Activated CD4-positive, alpha-beta T cell treated with anti-CD3 and anti-CD28 coated beads, Interleukin-2, amount 10 ng/mL, durations not matched to agents 7 days and 5 days (primary cell): ENCODE data around the gene POU2F1. TPM values are rescaled to one million over a fixed set of nuclear protein-coding genes. Genes with fewer than 3 reads are reported as not detected.

Source experiments
- CTCF ChIA-PET: fragments of 350-600 bp; sonication (Branson Sonifier 250); formaldehyde crosslinking; loops from one replicate; lab custom pipeline; 2021; ENCODE audit warnings: antibody characterized with exemption; lab: Charles Lee
- POLR2A ChIA-PET: fragments of 350-600 bp; sonication (Branson Sonifier 250); formaldehyde crosslinking; loops from one replicate; lab custom pipeline; 2021; ENCODE audit warnings: antibody characterized with exemption; lab: Charles Lee
- DNase-seq: peaks from one replicate; pipeline ENCODE4 v3.0.0-alpha.2; 2020
- H3K27ac Mint-ChIP-seq: one replicate; pipeline ENCODE4 v1.8.0; 2021; ENCODE audit warnings: mild to moderate bottlenecking, moderate library complexity, mixed read lengths
- H3K27me3 Mint-ChIP-seq: one replicate; pipeline ENCODE4 v1.8.0; 2021; ENCODE audit warnings: mixed read lengths
- H3K36me3 Mint-ChIP-seq: one replicate; pipeline ENCODE4 v1.8.0; 2021; ENCODE audit warnings: low read depth, mixed read lengths
- H3K4me1 Mint-ChIP-seq: one replicate; pipeline ENCODE4 v1.8.0; 2021; ENCODE audit warnings: mixed read lengths
- H3K4me3 Mint-ChIP-seq: one replicate; pipeline ENCODE4 v1.8.0; 2021; ENCODE audit warnings: mild to moderate bottlenecking, moderate library complexity, mixed read lengths
- H3K9me3 Mint-ChIP-seq: one replicate; pipeline ENCODE4 v1.8.0; 2021; ENCODE audit warnings: mixed read lengths
- total RNA-seq, 2 experiments: library from RNA; stranded (reverse); gene quantifications; one replicate each; pipeline ENCODE4 v1.2.3, GENCODE V29; 2021

The POU2F1 gene
- total RNA-seq, 2 experiments from 2014 or later: 22.0 to 22.3 TPM

DNA sequence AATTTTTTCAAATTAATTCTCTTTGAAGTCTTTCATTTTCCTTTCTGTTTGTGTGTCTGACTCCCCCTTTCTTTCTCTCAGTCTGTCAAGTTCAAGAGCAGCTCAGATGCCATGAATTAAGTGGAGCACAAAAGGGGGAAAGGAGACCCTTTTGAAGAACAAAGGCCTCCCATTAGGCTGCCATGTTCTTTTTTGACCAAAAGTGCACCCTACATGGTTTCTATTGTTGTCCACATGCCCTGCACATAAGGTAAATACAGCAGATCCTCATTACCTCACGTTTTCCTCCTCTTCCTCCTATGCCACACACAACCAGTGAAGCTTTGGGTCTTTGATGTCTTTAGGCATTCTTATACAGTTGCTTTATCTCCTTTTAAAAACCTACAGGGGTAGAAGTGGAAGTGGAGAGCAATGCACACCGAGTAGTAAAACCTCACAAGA, 47.7 kb downstream of the POU2F1 start:
- POLR2A ChIA-PET: no interaction called here
- H3K4me1 Mint-ChIP-seq: peaks cover 30% of the 10 kb centered on the region
- no peak for DNase-seq
- no peak overlapping the region for H3K4me3 Mint-ChIP-seq
- H3K9me3 Mint-ChIP-seq: no peaks in the 10 kb centered on the region
- H3K36me3 Mint-ChIP-seq: peaks cover 1% of the 10 kb centered on the region
- CTCF ChIA-PET: interaction anchor here (0.5 to 2.6 kb wide), 21 partner anchors 11 to 359 kb away, joined by 3 to 15 read pairs (median 3); partner anchors contain the start of gene POU2F1
- H3K27me3 Mint-ChIP-seq: no peaks in the 10 kb centered on the region
- H3K27ac Mint-ChIP-seq: no peak overlapping the region

DNA sequence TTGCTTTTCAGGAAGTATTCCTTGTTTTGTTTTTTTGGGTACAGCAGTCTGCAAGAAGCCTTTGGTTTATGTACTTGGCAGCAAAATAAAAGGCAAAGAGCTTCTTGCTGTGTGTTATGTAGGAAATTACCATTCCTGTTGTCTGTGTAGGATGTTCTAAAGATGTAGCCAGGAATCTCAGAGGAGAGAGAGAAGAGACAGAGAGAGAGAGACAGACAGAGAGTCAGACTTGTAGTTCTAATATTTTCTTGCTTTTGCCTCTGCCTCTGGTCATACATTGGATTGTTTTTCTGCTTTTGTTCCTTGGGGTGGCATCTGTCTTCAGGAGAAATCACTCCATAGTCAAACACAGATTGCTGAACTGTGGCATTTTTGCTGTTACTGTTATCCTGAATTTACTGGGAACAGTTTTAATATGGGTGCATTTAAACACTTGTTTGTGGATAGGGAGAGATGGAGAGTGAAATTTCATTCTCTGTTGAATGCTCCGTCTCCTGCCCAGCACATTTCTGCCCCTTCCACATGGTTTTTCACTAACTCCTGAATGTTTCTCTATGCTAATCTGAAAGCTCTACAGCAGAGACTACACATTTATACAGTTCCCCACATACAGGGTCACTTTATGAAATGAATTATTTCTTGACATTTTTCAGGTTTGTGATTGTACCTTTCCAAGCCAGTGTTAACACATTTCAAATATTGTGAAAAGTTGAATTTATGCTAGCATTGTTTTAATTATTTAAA, 49.8 kb downstream of the POU2F1 start:
- Mint-ChIP-seq H3K36me3 (peaks cover 1% of the 10 kb centered on the region), H3K9me3 (no peaks in the 10 kb centered on the region), H3K4me1 (peaks cover 30% of the 10 kb centered on the region), H3K27ac (no peak overlapping the region), H3K4me3 (no peak overlapping the region), H3K27me3 (no peaks in the 10 kb centered on the region)
- POLR2A ChIA-PET: no interaction called here
- CTCF ChIA-PET: interaction anchor here (0.6 kb wide), 1 partner anchor 238 kb away, joined by 7 read pairs; no protein-coding TSS in a partner anchor
- DNase-seq: no peak

DNA sequence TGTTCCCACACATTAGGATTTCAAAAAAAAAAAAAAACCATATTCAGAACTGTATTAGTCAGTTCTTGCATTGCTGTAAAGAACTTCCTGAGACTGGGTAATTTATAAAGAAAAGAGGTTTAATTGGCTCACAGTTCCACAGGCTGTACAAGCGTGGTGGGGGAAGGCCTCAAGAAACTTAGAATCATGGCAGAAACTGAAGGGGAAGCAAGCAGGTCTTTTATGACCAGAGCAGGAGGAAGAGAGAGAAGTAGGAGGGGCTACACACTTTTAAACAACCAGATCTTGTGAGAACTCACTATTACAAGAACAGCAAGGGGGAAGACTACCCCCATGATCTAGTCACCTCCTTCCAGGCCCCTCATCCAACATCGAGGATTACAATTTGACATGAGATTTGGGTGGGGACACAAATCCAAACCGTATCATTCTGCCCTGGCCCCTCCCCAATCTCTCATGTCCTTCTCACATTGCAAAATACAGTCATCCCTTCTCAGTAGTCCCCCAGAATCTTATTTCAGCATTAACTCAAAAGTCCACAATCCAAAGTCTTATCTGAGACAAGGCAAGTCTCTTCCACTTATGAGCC, 51.8 kb downstream of the POU2F1 start:
- Mint-ChIP-seq H3K36me3 (peaks cover 1% of the 10 kb centered on the region), H3K4me3 (no peak overlapping the region), H3K4me1 (peaks cover 34% of the 10 kb centered on the region), H3K27ac (no peak overlapping the region), H3K27me3 (no peaks in the 10 kb centered on the region), H3K9me3 (no peaks in the 10 kb centered on the region)
- ChIA-PET CTCF (no interaction called here), POLR2A (no interaction called here)
- no peak for DNase-seq

DNA sequence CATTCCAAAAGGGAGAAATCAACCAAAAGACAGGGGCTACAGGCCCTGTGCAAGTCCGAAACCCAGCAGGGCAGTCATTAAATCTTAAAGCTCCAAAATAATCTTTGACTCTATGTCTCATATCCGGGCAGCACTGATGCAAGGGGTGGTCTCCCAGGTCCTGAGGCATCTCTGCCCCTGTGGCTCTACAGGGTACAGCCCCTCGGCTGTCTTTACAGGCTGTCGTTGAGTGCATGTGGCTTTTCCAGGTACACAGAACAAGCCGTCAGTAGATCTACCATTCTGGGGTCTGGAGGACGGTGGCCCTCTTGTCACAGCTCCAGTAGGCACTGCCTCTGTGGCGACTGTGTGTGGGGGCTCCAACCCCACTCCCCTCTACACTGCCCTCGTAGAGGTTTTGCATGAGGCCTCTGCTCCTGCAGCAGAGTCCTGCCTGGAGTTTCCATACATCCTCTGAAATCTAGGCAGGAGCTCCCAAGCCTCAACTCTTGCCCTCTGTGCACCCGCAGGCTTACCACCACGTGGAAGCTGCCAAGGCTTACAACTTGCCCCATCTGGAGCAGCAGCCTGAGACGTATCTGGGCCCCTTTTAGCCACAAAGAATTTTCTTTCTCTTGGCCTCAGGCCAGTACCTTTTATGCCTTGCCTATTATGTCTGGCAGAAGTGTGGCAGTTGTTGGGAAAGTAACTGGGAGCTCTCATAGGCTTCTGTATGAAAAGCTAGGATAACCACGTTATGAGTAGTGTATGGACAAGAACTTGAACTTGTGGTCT, 52.5 kb downstream of the POU2F1 start:
- Mint-ChIP-seq H3K27me3 (no peaks in the 10 kb centered on the region), H3K9me3 (no peaks in the 10 kb centered on the region), H3K27ac (no peak overlapping the region), H3K36me3 (peaks cover 1% of the 10 kb centered on the region), H3K4me1 (peaks cover 31% of the 10 kb centered on the region), H3K4me3 (no peak overlapping the region)
- ChIA-PET POLR2A (no interaction called here), CTCF (no interaction called here)
- DNase-seq: no peak

DNA sequence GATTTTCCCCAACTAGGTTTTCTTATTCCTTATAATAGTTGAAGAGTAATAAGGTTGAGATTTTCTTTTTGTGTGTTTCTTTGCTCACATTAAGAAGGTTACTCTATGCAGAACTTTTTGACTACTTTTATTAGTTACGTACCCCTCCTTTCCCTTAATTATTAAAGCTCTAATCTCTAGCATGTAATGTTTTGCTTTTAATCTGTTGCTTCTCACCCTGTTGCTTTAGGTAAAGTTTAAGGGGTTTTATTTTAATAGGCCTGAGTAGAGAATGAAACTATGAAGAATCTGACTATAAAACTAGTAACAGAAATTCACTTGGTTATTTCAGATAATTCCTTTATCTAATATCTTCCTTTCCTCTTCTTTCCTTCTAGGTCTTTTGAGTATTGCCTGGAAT, 53.4 kb downstream of the POU2F1 start:
- ChIA-PET CTCF (no interaction called here), POLR2A (no interaction called here)
- no peak overlapping the region for H3K4me3 Mint-ChIP-seq
- no peak for DNase-seq
- no peaks in the 10 kb centered on the region for H3K9me3 Mint-ChIP-seq
- H3K4me1 Mint-ChIP-seq: peaks cover 26% of the 10 kb centered on the region
- H3K36me3 Mint-ChIP-seq: peaks cover 1% of the 10 kb centered on the region
- no peaks in the 10 kb centered on the region for H3K27me3 Mint-ChIP-seq
- no peak overlapping the region for H3K27ac Mint-ChIP-seq

DNA sequence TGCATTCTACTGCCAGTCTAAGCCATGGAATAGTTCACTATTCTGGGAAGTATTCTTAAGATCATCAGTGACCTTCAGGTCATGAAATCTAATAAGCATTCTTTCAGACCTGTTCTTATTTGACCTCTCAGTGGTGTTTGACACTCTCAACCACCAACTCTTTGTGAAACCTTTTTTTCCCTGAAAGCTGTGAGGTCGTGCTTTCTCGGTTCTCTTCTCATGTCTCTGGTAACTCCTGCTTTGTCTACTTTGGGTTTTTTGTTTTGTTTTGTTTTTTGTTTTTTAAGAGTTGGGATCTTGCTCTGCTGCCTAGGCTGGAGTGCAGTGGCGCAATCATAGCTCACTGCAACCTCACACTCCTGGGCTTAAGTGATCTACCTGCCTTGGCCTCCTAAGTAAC, 56.3 kb downstream of the POU2F1 start:
- POLR2A ChIA-PET: no interaction called here
- Mint-ChIP-seq H3K4me1 (peaks cover 21% of the 10 kb centered on the region), H3K4me3 (no peak overlapping the region), H3K27me3 (no peaks in the 10 kb centered on the region), H3K36me3 (no peaks in the 10 kb centered on the region), H3K9me3 (no peaks in the 10 kb centered on the region), H3K27ac (no peak overlapping the region)
- CTCF ChIA-PET: interaction anchor here (1.1 kb wide), 1 partner anchor 44 kb away, joined by 4 read pairs; no protein-coding TSS in a partner anchor
- DNase-seq: no peak

DNA sequence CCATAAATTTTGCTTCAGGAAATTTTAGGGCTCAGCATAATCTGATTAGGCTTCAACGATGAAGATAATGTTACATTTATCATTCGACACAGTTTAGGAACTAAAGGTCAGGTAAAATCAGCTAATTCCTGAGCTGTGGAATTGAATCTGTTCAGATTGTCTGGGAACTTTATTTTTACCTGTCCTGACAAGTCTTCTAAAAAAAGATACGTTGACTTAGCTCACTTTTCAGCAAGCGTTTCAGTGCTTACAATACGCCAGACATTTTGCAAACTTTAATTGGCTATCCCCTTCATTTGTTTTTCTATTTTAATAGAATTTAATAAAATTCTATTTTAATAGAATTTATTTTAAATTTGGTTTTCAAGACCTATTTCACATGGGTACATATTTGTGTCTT, 57.8 kb downstream of the POU2F1 start:
- no peak overlapping the region for H3K4me3 Mint-ChIP-seq
- POLR2A ChIA-PET: no interaction called here

DNA sequence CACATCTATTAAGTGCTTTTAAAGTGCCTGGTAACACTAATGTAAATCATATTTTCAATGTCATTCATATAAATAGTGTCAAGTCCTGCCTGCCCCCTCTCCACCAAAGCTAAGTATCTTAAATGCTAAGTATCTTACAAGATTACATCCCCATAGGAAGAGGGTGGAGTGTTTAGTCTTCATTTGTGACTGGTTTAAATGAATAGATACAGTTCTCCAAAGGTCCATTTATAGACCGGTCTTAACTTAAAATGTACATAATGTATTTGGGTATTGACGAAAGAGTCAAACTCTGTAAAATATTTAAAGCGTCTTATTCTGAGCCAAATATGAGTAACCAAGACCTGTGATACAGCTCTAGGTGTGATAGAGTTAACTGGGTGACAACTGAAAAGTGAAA, 60.2 kb downstream of the POU2F1 start:
- Mint-ChIP-seq H3K4me1 (peaks cover 14% of the 10 kb centered on the region), H3K9me3 (no peaks in the 10 kb centered on the region), H3K27me3 (no peaks in the 10 kb centered on the region), H3K4me3 (no peak overlapping the region), H3K27ac (no peak overlapping the region), H3K36me3 (peaks cover 2% of the 10 kb centered on the region)
- no peak for DNase-seq
- ChIA-PET CTCF (interaction anchor here (1.1 to 1.5 kb wide), 3 partner anchors 14 to 150 kb away, joined by 3 to 5 read pairs (median 3); no protein-coding TSS in a partner anchor), POLR2A (no interaction called here)

More for the DNA sequence above, 57.8 kb downstream of the POU2F1 start:
- no peaks in the 10 kb centered on the region for H3K27me3 Mint-ChIP-seq
- H3K36me3 Mint-ChIP-seq: peaks cover 2% of the 10 kb centered on the region
- H3K4me1 Mint-ChIP-seq: peaks cover 14% of the 10 kb centered on the region
- DNase-seq: no peak
- H3K27ac Mint-ChIP-seq: no peak overlapping the region
- CTCF ChIA-PET: no interaction called here
- no peaks in the 10 kb centered on the region for H3K9me3 Mint-ChIP-seq

DNA sequence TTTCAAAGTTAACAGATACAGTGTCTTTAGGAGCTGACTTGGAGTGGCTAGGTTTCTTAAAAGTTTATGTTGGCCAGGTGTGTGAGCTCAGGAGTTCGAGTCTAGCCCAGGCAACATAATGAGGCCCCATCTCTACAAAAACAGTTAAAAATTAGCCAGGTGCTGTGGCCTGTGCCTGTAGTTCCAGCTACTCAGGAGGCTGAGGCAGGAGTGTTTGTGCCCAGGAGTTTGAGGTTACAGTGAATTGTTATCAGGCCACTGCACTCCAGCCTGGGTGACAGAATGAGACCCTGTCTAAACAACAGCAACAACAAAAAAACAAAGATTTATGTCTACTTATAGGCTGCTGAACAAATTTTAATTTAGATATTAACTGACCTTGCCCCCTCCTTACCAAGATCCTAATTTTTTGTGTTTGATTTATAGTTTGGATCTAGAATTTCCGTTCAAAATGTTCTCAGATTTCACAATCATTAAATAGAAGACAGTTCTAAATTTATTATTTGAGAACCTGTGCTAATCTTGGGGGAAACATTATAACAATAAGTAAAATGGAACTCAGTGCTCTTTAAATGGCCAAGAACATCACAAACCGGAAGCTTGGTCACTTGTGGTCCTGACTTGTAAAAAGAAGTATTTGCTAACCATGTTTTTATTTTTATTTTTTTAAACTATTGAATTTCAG, 67.8 kb downstream of the POU2F1 start:
- peaks cover 2% of the 10 kb centered on the region for H3K9me3 Mint-ChIP-seq
- no peak overlapping the region for H3K27ac Mint-ChIP-seq
- H3K27me3 Mint-ChIP-seq: no peaks in the 10 kb centered on the region
- no peak overlapping the region for H3K4me3 Mint-ChIP-seq
- CTCF ChIA-PET: interaction anchor here (1.2 to 1.5 kb wide), 2 partner anchors 20 kb away, joined by 3 to 4 read pairs; no protein-coding TSS in a partner anchor
- POLR2A ChIA-PET: interaction anchor here (0.6 kb wide), 1 partner anchor 558 kb away, joined by 3 read pairs; no protein-coding TSS in a partner anchor
- DNase-seq: no peak
- H3K4me1 Mint-ChIP-seq: no peaks in the 10 kb centered on the region
- H3K36me3 Mint-ChIP-seq: peaks cover 4% of the 10 kb centered on the region

DNA sequence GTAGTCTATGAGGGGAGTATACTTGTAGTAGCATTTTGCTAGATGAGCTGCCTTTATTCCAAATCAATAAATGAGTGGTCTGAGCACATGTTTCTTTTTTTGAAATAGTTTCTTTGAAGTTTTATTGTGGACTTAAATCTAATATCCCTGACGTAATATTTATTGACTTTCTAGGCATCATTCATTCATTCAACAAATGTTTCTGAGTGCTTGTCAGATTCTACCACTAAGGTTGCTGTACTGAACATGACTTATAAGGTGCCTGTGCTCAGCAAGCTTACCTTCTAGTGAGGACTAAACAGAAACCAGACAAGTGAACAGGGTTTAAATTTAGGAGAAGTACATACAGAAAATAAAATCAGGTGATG, 68.4 kb downstream of the POU2F1 start:
- POLR2A ChIA-PET: interaction anchor here (0.6 kb wide), 1 partner anchor 558 kb away, joined by 3 read pairs; no protein-coding TSS in a partner anchor
- CTCF ChIA-PET: interaction anchor here (1.2 kb wide), 1 partner anchor 21 kb away, joined by 3 read pairs; no protein-coding TSS in a partner anchor
- H3K27me3 Mint-ChIP-seq: no peaks in the 10 kb centered on the region
- DNase-seq: no peak
- peaks cover 2% of the 10 kb centered on the region for H3K9me3 Mint-ChIP-seq
- H3K4me1 Mint-ChIP-seq: no peaks in the 10 kb centered on the region
- no peak overlapping the region for H3K27ac Mint-ChIP-seq
- peaks cover 4% of the 10 kb centered on the region for H3K36me3 Mint-ChIP-seq
- no peak overlapping the region for H3K4me3 Mint-ChIP-seq

DNA sequence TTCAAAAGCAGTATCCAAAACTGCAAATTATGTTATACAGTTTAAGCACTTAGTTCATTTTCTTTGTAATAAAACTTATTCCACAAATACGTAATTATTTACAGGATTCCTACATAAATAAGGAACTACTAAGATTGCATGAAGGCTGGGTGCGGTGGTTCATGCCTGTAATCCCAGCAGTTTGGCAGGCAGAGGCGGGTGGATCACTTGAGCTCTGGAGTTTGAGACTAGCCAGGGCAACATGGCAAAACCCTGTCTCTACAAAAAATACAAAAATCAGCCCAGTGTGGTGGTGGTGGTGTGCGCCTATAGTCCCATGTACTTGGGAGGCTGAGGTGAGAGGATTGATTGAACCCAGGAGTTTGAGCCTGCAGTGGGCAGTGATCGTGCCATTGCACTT, 69.3 kb downstream of the POU2F1 start:
- no peak overlapping the region for H3K4me3 Mint-ChIP-seq
- H3K27me3 Mint-ChIP-seq: no peaks in the 10 kb centered on the region
- no peaks in the 10 kb centered on the region for H3K4me1 Mint-ChIP-seq
- no peak overlapping the region for H3K27ac Mint-ChIP-seq
- peaks cover 6% of the 10 kb centered on the region for H3K9me3 Mint-ChIP-seq
- peaks cover 8% of the 10 kb centered on the region for H3K36me3 Mint-ChIP-seq
- POLR2A ChIA-PET: no interaction called here
- CTCF ChIA-PET: interaction anchor here (1.2 kb wide), 1 partner anchor 22 kb away, joined by 3 read pairs; no protein-coding TSS in a partner anchor
- DNase-seq: no peak

DNA sequence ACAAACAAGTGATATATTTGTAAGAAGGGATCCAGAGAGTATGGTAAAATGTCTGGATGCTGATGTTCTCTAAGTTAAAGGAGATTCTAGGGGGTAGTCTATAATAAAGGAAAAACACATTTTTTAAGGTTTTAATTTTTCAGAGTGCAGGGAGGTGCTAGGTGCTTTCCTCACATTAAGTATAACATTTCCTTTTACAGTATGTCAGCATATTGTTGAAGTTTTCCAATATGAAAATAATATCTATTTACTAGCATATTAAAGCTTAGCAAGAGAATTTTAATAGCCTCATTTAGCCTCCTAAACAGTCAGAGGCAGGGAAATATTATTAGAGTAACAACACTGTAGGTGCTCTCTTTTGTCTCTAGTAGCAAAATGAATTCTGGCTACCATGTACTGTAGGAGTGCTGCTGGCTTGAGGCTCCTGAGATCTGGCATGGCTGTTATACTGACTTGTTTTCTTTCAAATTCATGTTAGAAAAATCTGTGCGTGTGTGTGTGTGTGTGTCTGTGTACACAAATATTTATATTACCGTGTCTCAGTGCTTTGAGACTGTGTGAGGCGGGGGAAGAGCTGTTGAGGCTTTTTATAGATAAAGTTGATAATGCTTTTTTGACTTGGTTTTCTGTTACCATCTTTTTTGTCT, 71.0 kb downstream of the POU2F1 start:
- H3K4me1 Mint-ChIP-seq: no peaks in the 10 kb centered on the region
- no peak for DNase-seq
- H3K36me3 Mint-ChIP-seq: peaks cover 8% of the 10 kb centered on the region
- CTCF ChIA-PET: interaction anchor here (0.7 kb wide), 1 partner anchor 13 kb away, joined by 5 read pairs; no protein-coding TSS in a partner anchor
- H3K9me3 Mint-ChIP-seq: peaks cover 6% of the 10 kb centered on the region
- no peak overlapping the region for H3K4me3 Mint-ChIP-seq
- POLR2A ChIA-PET: no interaction called here
- H3K27me3 Mint-ChIP-seq: no peaks in the 10 kb centered on the region
- H3K27ac Mint-ChIP-seq: no peak overlapping the region
